ENCODE measurements around the gene CPM.

DNA sequence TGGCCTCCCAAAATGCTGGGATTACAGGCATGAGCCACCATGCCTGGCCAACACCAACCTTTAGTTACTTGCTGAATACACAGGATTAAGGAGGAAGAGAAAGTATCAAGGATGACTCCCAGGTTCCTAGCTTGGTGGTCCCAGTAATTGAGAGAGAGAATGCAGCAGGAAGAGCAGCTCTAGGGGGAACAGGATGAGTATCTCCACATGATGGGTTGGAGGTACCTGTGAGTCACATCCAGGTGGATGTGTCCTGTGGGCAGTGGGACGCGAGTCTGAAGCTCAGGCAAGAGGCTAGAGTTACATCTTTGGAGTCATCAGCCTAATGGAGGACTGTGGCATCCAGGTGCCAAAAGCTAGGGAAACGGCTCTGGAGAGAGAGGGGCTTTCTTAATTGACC, 77.9 kb downstream of the CPM start:
- TF ChIP-seq, protein P1, sequence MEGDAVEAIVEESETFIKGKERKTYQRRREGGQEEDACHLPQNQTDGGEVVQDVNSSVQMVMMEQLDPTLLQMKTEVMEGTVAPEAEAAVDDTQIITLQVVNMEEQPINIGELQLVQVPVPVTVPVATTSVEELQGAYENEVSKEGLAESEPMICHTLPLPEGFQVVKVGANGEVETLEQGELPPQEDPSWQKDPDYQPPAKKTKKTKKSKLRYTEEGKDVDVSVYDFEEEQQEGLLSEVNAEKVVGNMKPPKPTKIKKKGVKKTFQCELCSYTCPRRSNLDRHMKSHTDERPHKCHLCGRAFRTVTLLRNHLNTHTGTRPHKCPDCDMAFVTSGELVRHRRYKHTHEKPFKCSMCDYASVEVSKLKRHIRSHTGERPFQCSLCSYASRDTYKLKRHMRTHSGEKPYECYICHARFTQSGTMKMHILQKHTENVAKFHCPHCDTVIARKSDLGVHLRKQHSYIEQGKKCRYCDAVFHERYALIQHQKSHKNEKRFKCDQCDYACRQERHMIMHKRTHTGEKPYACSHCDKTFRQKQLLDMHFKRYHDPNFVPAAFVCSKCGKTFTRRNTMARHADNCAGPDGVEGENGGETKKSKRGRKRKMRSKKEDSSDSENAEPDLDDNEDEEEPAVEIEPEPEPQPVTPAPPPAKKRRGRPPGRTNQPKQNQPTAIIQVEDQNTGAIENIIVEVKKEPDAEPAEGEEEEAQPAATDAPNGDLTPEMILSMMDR (conservative IDR thresholded peaks at IDR 0.05; ENCODE audit: low read length) = no peak
- TF ChIP-seq EZH2phosphoT487 (IDR thresholded peaks at IDR 0.05; ENCODE audit: borderline replicate concordance) = no peak

All from Loucy (cell line).